ENCODE results near the gene TSPYL4. TPM values are rescaled to one million over a fixed set of nuclear protein-coding genes. Genes with fewer than 3 reads are reported as not detected.

The TSPYL4 gene
- total and polyA plus RNA-seq, 2 donors (not counting 1 experiment from before 2014, with no cell fraction given), result 20.6 to 21.4 TPM

DNA sequence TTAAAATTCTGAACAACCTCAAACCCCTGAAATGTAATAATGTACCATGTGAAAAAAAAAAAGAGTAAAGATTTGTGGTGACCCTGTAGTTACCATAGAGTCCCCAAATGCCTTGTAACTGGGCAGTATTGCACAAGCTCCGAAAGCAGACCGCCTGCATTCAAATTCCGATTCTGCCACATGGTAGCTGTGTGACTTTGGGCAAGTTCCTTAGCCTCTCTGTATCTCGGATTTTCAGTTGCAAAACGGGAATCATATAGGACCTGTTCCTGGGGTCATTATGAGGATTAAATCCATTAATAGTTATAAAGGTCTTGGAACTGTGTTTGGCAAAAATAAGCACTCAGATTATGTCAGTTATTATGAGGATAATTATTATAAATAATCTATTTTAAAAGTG is 43.6 kb downstream of the TSPYL4 start:
- intact Hi-C loops (cut with micrococcal nuclease), result no loop called here
- CTCF ChIA-PET, result no interaction called here

DNA sequence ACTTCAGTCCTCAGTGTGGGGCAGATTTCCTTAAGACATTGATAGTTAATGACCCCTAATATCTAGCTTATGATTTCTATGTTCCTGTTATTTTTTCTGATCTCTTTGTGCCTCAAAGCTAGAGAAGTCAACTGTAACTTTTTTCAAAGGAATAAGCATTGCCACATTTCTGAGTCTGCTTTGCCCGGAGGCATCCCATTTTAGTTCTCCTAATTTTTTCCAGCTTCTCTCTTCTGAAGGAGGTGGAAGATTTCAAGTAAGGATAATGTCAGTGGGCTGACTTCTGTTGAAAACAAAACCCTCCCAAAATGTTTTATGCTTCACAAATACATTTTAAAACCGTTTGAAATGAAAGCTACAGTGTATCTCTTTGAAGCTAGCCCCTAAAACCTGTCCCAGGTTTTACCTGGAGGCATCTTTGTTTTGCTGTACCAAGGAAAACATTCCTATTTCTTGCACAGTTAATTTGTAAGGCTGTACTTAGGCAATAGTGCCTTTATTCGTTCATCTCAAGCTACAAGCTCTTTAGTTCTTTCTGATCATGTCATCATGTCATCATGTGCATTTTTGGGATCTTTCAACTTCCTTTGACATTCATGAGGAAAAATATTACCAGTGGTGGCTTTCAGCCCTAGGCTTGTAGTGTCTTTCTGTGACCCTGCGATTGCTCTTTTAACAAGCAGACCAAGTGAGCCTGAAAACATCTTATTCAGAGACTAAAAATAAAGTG is 45.7 kb downstream of the TSPYL4 start:
- H2AFZ ChIP-seq (ENCODE audit: insufficient read depth, low read depth, low read length, poor library complexity, severe bottlenecking), result no peak overlapping the region
- Mint-ChIP-seq H3K9me3 (ENCODE audit: insufficient read depth) (no peaks in the 10 kb centered on the region), H3K27ac (no peak overlapping the region), H3K27me3 (no peaks in the 10 kb centered on the region), H3K4me3 (no peak overlapping the region), H3K4me1 (no peaks in the 10 kb centered on the region)
- ChIA-PET CTCF (interaction anchor here (1.2 to 2.4 kb wide), 2 partner anchors 9 to 96 kb away, joined by 3 to 11 read pairs; no protein-coding TSS in a partner anchor), POLR2A (no interaction called here)
- no peaks in the 10 kb centered on the region for H4K20me1 ChIP-seq (ENCODE audit: control insufficient read depth, insufficient read depth, low read length, poor library complexity, severe bottlenecking)
- no peak overlapping the region for H3K9ac ChIP-seq (ENCODE audit: low read length)
- ATAC-seq (ENCODE audit: low read depth) (no peak), DNase-seq (no peak)
- TF ChIP-seq EZH2 (IDR thresholded peaks at IDR 0.05; ENCODE audit: borderline replicate concordance, insufficient read depth, low read depth, low read length, poor library complexity, severe bottlenecking), result no peak
- TF ChIP-seq, protein P1, sequence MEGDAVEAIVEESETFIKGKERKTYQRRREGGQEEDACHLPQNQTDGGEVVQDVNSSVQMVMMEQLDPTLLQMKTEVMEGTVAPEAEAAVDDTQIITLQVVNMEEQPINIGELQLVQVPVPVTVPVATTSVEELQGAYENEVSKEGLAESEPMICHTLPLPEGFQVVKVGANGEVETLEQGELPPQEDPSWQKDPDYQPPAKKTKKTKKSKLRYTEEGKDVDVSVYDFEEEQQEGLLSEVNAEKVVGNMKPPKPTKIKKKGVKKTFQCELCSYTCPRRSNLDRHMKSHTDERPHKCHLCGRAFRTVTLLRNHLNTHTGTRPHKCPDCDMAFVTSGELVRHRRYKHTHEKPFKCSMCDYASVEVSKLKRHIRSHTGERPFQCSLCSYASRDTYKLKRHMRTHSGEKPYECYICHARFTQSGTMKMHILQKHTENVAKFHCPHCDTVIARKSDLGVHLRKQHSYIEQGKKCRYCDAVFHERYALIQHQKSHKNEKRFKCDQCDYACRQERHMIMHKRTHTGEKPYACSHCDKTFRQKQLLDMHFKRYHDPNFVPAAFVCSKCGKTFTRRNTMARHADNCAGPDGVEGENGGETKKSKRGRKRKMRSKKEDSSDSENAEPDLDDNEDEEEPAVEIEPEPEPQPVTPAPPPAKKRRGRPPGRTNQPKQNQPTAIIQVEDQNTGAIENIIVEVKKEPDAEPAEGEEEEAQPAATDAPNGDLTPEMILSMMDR (IDR thresholded peaks at IDR 0.05), result no peak
- 90% methylated on average over 2 of the region's 4 CpGs for WGBS (ENCODE audit: insufficient coverage)
- no peak overlapping the region for H3K4me3 ChIP-seq (ENCODE audit: control extremely low read depth in 1 of 5, extremely low read depth in 1 of 5, insufficient read depth in 1 of 5, low read depth in 2 of 5, low read length in 4 of 5)
- no peaks in the 10 kb centered on the region for H3K27me3 ChIP-seq (replicated peaks in 1 of 4; ENCODE audit: control extremely low read depth in 1 of 4, control insufficient read depth in 3 of 4, insufficient read depth in 4 of 4, low read length in 3 of 4)
- no peak overlapping the region for H3K4me2 ChIP-seq (replicated peaks; ENCODE audit: low read depth, low read length, poor library complexity, severe bottlenecking)
- H3K9me3 ChIP-seq (ENCODE audit: control extremely low read depth in 1 of 3, control insufficient read depth in 2 of 3, insufficient read depth in 1 of 3, low read length in 2 of 3), result no peaks in the 10 kb centered on the region
- no peaks in the 10 kb centered on the region for H3K79me2 ChIP-seq (ENCODE audit: control insufficient read depth, insufficient read depth, low read length)
- no peak overlapping the region for H3K27ac ChIP-seq (ENCODE audit: low read length in 2 of 2)
- no peaks in the 10 kb centered on the region for H3K4me1 ChIP-seq (ENCODE audit: control insufficient read depth in 2 of 2, insufficient read depth in 2 of 2, low read length in 2 of 2)
- intact Hi-C loops (cut with micrococcal nuclease), result no loop called here
- peaks cover 0 to 3% of the 10 kb centered on the region in 2 experiments for H3K36me3 ChIP-seq (replicated peaks in 1 of 2; ENCODE audit: control extremely low read depth in 1 of 2, control insufficient read depth in 1 of 2, extremely low read depth in 1 of 2, insufficient read depth in 2 of 2, low read length in 1 of 2)

More for the DNA sequence above, 43.6 kb downstream of the TSPYL4 start:
- DNase-seq, result no peak
- H3K9me3 Mint-ChIP-seq (ENCODE audit: insufficient read depth), result no peaks in the 10 kb centered on the region
- TF ChIP-seq, protein P1 (IDR thresholded peaks at IDR 0.05), result no peak
- TF ChIP-seq EZH2 (IDR thresholded peaks at IDR 0.05; ENCODE audit: borderline replicate concordance, insufficient read depth, low read depth, low read length, poor library complexity, severe bottlenecking), result no peak
- no peak overlapping the region for H3K4me3 Mint-ChIP-seq
- H3K4me1 Mint-ChIP-seq, result no peaks in the 10 kb centered on the region
- H3K4me2 ChIP-seq (replicated peaks; ENCODE audit: low read depth, low read length, poor library complexity, severe bottlenecking), result no peak overlapping the region
- no peak overlapping the region for H3K9ac ChIP-seq (ENCODE audit: low read length)
- no peaks in the 10 kb centered on the region for H3K27me3 ChIP-seq (replicated peaks in 1 of 4; ENCODE audit: control extremely low read depth in 1 of 4, control insufficient read depth in 3 of 4, insufficient read depth in 4 of 4, low read length in 3 of 4)
- H3K36me3 ChIP-seq (replicated peaks in 1 of 2; ENCODE audit: control extremely low read depth in 1 of 2, control insufficient read depth in 1 of 2, extremely low read depth in 1 of 2, insufficient read depth in 2 of 2, low read length in 1 of 2), result peaks cover 0 to 3% of the 10 kb centered on the region in 2 experiments
- no peak overlapping the region for H3K27ac Mint-ChIP-seq
- no peaks in the 10 kb centered on the region for H4K20me1 ChIP-seq (ENCODE audit: control insufficient read depth, insufficient read depth, low read length, poor library complexity, severe bottlenecking)
- POLR2A ChIA-PET, result no interaction called here
- no peaks in the 10 kb centered on the region for H3K4me1 ChIP-seq (ENCODE audit: control insufficient read depth in 2 of 2, insufficient read depth in 2 of 2, low read length in 2 of 2)
- H3K9me3 ChIP-seq (ENCODE audit: control extremely low read depth in 1 of 3, control insufficient read depth in 2 of 3, insufficient read depth in 1 of 3, low read length in 2 of 3), result no peaks in the 10 kb centered on the region
- no peaks in the 10 kb centered on the region for H3K27me3 Mint-ChIP-seq
- ATAC-seq (ENCODE audit: low read depth), result no peak
- no peak overlapping the region for H3K4me3 ChIP-seq (ENCODE audit: control extremely low read depth in 1 of 5, extremely low read depth in 1 of 5, insufficient read depth in 1 of 5, low read depth in 2 of 5, low read length in 4 of 5)
- WGBS (ENCODE audit: insufficient coverage), result 100% methylated on average over 3 of the region's 5 CpGs
- no peak overlapping the region for H3K27ac ChIP-seq (ENCODE audit: low read length in 2 of 2)
- H3K79me2 ChIP-seq (ENCODE audit: control insufficient read depth, insufficient read depth, low read length), result no peaks in the 10 kb centered on the region
- H2AFZ ChIP-seq (ENCODE audit: insufficient read depth, low read depth, low read length, poor library complexity, severe bottlenecking), result no peak overlapping the region
